ENCODE data around the gene MERTK.

GRCh38 chr2:112003576-112004252 lies 105.3 kb downstream of the MERTK start:
- TF ChIP-seq CTCF (IDR thresholded peaks at IDR 0.05) (no peak), POLR2AphosphoS5 (IDR thresholded peaks at IDR 0.05; ENCODE audit: low read depth, low read length) (no peak), TCF7L2 (IDR thresholded peaks at IDR 0.05; ENCODE audit: low read depth, low read length) (no peak)
